ENCODE data around the gene MEGF8.

Gene MEGF8

DNA sequence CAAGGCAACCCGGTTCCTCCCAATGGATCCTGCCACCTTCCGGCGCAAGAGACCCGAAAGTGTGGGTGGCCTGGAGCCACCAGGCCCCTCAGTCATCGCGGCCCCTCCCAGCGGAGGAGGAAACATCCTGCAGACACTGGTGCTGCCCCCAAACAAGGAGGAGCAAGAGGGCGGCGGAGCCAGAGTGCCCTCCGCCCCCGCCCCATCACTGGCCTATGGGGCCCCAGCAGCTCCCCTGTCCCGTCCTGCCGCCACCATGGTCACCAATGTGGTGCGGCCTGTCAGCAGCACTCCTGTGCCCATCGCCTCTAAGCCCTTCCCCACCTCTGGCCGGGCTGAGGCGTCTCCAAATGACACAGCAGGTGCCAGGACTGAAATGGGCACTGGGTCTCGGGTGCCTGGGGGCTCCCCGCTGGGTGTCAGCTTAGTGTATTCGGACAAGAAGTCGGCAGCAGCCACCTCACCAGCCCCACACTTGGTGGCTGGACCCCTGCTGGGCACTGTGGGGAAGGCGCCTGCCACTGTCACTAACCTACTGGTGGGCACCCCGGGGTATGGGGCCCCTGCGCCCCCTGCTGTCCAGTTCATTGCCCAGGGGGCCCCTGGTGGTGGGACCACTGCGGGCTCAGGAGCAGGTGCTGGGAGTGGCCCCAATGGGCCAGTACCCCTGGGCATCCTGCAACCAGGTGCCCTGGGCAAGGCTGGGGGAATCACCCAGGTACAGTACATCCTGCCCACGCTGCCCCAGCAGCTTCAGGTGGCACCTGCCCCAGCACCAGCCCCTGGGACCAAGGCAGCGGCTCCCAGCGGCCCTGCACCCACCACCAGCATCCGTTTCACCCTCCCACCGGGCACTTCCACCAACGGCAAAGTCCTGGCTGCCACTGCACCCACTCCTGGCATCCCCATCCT, 34.7 kb upstream of the MEGF8 start:
- peak; percentile 70 for DNase-seq (ENCODE audit: low read depth)
- H3K4me3 ChIP-seq (ENCODE audit: low read depth, low read length): no peak overlapping the region
- TF ChIP-seq, protein P1, sequence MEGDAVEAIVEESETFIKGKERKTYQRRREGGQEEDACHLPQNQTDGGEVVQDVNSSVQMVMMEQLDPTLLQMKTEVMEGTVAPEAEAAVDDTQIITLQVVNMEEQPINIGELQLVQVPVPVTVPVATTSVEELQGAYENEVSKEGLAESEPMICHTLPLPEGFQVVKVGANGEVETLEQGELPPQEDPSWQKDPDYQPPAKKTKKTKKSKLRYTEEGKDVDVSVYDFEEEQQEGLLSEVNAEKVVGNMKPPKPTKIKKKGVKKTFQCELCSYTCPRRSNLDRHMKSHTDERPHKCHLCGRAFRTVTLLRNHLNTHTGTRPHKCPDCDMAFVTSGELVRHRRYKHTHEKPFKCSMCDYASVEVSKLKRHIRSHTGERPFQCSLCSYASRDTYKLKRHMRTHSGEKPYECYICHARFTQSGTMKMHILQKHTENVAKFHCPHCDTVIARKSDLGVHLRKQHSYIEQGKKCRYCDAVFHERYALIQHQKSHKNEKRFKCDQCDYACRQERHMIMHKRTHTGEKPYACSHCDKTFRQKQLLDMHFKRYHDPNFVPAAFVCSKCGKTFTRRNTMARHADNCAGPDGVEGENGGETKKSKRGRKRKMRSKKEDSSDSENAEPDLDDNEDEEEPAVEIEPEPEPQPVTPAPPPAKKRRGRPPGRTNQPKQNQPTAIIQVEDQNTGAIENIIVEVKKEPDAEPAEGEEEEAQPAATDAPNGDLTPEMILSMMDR (IDR thresholded peaks at IDR 0.05; ENCODE audit: insufficient read depth, low read depth, low read length, missing control alignments): peak; percentile 58

DNA sequence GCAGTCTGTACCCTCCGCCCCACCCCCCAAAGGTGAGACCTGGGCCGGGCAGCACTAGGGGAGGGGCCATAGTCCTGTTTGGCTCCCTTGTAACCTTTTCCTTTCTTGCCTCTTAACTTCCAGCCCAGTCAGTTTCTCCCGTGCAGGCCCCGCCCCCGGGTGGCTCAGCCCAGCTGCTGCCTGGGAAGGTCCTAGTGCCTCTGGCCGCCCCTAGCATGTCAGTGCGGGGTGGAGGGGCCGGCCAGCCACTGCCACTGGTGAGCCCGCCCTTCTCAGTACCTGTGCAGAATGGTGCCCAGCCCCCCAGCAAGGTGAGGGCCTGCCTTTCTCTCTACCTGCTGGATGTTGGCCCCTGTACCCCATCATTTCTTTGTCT, 34.0 kb upstream of the MEGF8 start:
- no peak for DNase-seq (ENCODE audit: low read depth)
- TF ChIP-seq, protein P1 (IDR thresholded peaks at IDR 0.05; ENCODE audit: insufficient read depth, low read depth, low read length, missing control alignments): no peak
- H3K4me3 ChIP-seq (ENCODE audit: low read depth, low read length): no peak overlapping the region

DNA sequence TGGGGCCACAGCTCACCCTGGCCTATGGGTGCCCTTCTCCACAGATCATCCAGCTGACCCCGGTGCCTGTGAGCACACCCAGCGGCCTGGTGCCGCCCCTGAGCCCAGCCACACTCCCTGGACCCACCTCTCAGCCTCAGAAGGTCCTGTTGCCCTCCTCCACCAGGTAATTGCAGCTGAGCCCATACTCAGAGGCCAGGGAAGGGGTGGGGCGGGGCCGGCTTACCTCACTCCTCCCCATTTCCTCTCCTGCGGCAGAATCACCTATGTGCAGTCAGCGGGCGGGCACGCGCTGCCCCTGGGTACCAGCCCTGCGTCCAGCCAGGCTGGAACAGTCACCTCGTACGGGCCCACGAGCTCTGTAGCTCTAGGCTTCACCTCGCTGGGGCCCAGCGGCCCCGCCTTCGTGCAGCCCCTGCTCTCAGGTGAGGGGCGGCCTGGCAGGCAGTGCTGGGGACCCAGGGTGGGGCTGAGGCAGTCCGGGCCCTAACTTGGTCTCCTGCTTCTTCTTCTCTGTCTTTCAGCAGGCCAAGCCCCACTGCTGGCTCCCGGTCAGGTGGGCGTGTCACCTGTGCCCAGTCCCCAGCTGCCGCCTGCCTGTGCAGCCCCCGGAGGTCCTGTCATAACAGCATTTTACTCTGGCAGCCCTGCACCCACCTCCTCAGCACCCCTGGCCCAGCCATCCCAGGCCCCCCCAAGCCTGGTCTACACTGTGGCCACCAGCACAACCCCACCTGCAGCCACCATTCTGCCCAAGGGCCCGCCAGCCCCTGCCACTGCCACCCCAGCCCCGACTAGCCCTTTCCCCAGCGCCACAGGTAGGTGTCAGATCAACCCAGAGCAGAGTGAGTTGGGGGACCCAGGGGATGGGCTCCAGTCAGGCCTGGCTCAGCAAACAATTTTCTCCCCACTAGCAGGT, 33.1 kb upstream of the MEGF8 start:
- H3K4me3 ChIP-seq (ENCODE audit: low read depth, low read length): no peak overlapping the region
- DNase-seq (ENCODE audit: low read depth): no peak
- TF ChIP-seq, protein P1 (IDR thresholded peaks at IDR 0.05; ENCODE audit: insufficient read depth, low read depth, low read length, missing control alignments): no peak

DNA sequence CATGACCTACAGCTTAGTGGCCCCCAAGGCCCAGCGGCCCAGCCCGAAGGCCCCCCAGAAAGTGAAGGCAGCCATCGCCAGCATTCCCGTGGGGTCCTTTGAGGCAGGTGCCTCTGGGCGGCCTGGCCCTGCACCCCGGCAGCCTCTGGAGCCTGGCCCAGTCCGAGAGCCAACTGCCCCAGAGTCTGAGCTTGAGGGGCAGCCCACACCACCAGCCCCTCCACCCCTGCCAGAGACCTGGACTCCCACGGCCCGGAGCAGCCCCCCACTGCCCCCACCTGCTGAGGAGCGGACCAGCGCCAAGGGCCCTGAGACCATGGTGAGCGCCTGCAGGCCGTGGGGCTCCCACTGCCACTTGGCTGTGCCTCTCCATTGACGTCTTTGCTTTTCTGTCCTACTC, 32.5 kb upstream of the MEGF8 start:
- no peak overlapping the region for H3K4me3 ChIP-seq (ENCODE audit: low read depth, low read length)
- TF ChIP-seq, protein P1 (IDR thresholded peaks at IDR 0.05; ENCODE audit: insufficient read depth, low read depth, low read length, missing control alignments): no peak

DNA sequence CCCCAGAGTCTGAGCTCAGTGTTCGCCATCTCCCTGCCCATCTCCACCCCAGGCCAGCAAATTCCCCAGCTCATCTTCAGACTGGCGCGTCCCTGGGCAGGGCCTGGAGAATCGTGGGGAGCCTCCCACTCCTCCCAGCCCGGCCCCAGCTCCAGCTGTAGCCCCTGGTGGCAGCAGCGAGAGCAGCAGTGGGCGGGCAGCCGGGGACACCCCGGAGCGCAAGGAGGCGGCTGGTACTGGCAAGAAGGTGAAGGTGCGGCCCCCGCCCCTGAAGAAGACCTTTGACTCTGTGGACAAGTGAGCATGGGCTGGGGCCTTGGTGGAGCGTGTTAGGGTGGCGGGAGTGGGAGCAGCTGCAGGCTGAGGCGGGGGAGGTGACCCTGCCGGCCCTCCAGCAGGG, 31.9 kb upstream of the MEGF8 start:
- TF ChIP-seq, protein P1 (IDR thresholded peaks at IDR 0.05; ENCODE audit: insufficient read depth, low read depth, low read length, missing control alignments): no peak
- no peak overlapping the region for H3K4me3 ChIP-seq (ENCODE audit: low read depth, low read length)
- DNase-seq (ENCODE audit: low read depth): no peak

More for the DNA sequence above, 32.5 kb upstream of the MEGF8 start:
- DNase-seq (ENCODE audit: low read depth): no peak

DNA sequence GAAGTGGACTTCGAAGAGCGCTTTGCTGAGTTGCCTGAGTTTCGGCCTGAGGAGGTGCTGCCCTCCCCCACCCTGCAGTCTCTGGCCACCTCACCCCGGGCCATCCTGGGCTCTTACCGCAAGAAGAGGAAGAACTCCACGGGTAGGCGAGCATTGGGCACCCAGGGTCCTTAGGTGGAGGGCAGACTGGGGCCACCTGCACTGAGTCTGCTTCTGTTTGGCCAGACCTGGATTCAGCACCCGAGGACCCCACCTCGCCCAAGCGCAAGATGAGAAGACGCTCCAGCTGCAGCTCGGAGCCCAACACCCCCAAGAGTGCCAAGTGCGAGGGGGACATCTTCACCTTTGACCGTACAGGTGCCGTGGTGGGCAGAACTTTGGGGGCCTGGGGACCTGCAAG, 31.5 kb upstream of the MEGF8 start:
- no peak overlapping the region for H3K4me3 ChIP-seq (ENCODE audit: low read depth, low read length)
- DNase-seq (ENCODE audit: low read depth): no peak
- TF ChIP-seq, protein P1 (IDR thresholded peaks at IDR 0.05; ENCODE audit: insufficient read depth, low read depth, low read length, missing control alignments): no peak
